IPS-15b (cell line): Measurements from ENCODE around the gene TRIM8.

Source experiments
- H3K27me3 ChIP-seq: one replicate; pipeline ENCODE4 v1.6.1; 2013; ENCODE audit warnings: low read length; ENCODE audit not compliant: control insufficient read depth, insufficient read depth
- H3K36me3 ChIP-seq: one replicate; pipeline ENCODE4 v1.6.1; 2013; ENCODE audit warnings: low read length; ENCODE audit not compliant: control insufficient read depth, insufficient read depth
- H3K4me1 ChIP-seq: one replicate; pipeline ENCODE4 v1.6.1; 2013; ENCODE audit warnings: mild to moderate bottlenecking, low read length; ENCODE audit not compliant: control insufficient read depth, insufficient read depth
- H3K4me3 ChIP-seq: one replicate; pipeline ENCODE4 v1.5.1; 2013; ENCODE audit warnings: low read depth, low read length
- H3K9ac ChIP-seq: one replicate; pipeline ENCODE4 v1.6.1; 2013; ENCODE audit warnings: low read depth, mild to moderate bottlenecking, low read length
- H3K9me3 ChIP-seq: one replicate; pipeline ENCODE4 v1.6.1; 2013; ENCODE audit warnings: mild to moderate bottlenecking, low read length; ENCODE audit not compliant: control insufficient read depth, insufficient read depth

TRIM8 gene

GRCh38 chr10:102617816-102618215 is 26.5 kb upstream of the TRIM8 start:
- Histone ChIP-seq H3K27me3 (no peaks in the 10 kb centered on the region), H3K9me3 (no peaks in the 10 kb centered on the region), H3K36me3 (no peaks in the 10 kb centered on the region), H3K4me1 (peaks cover 9% of the 10 kb centered on the region), H3K4me3 (no peak overlapping the region), H3K9ac (no peak overlapping the region)

GRCh38 chr10:102619281-102619981 is 24.8 kb upstream of the TRIM8 start:
- Histone ChIP-seq H3K36me3 (no peaks in the 10 kb centered on the region), H3K4me3 (no peak overlapping the region), H3K9me3 (no peaks in the 10 kb centered on the region), H3K9ac (no peak overlapping the region), H3K4me1 (peaks cover 9% of the 10 kb centered on the region), H3K27me3 (no peaks in the 10 kb centered on the region)

GRCh38 chr10:102620138-102620590 is 24.1 kb upstream of the TRIM8 start:
- Histone ChIP-seq H3K4me1 (peaks cover 6% of the 10 kb centered on the region), H3K9ac (no peak overlapping the region), H3K27me3 (no peaks in the 10 kb centered on the region), H3K36me3 (no peaks in the 10 kb centered on the region), H3K4me3 (no peak overlapping the region), H3K9me3 (no peaks in the 10 kb centered on the region)

GRCh38 chr10:102620591-102621442 is 23.5 kb upstream of the TRIM8 start:
- H3K9ac ChIP-seq, result no peak overlapping the region
- H3K4me3 ChIP-seq, result no peak overlapping the region
- no peaks in the 10 kb centered on the region for H3K9me3 ChIP-seq
- H3K36me3 ChIP-seq, result no peaks in the 10 kb centered on the region
- peaks cover 6% of the 10 kb centered on the region for H3K4me1 ChIP-seq
- no peaks in the 10 kb centered on the region for H3K27me3 ChIP-seq

GRCh38 chr10:102621443-102622325 is 22.6 kb upstream of the TRIM8 start:
- Histone ChIP-seq H3K36me3 (no peaks in the 10 kb centered on the region), H3K9me3 (no peaks in the 10 kb centered on the region), H3K4me1 (peaks cover 6% of the 10 kb centered on the region), H3K4me3 (no peak overlapping the region), H3K9ac (no peak overlapping the region), H3K27me3 (no peaks in the 10 kb centered on the region)

- H3K9me3 ChIP-seq, result no peaks in the 10 kb centered on the region
- H3K4me1 ChIP-seq, result peaks cover 17% of the 10 kb centered on the region
- no peak overlapping the region for H3K4me3 ChIP-seq
- H3K27me3 ChIP-seq, result no peaks in the 10 kb centered on the region
- H3K36me3 ChIP-seq, result no peaks in the 10 kb centered on the region
- H3K9ac ChIP-seq, result no peak overlapping the region
Observed at GRCh38 chr10:102624094-102624493, 20.2 kb upstream of the TRIM8 start.

GRCh38 chr10:102624751-102625645 is 19.3 kb upstream of the TRIM8 start:
- peaks cover 23% of the 10 kb centered on the region for H3K4me1 ChIP-seq
- H3K9ac ChIP-seq, result no peak overlapping the region
- H3K4me3 ChIP-seq, result no peak overlapping the region

GRCh38 chr10:102626026-102626685 is 18.1 kb upstream of the TRIM8 start:
- Histone ChIP-seq H3K4me3 (no peak overlapping the region), H3K9me3 (no peaks in the 10 kb centered on the region), H3K36me3 (no peaks in the 10 kb centered on the region), H3K4me1 (peaks cover 33% of the 10 kb centered on the region), H3K27me3 (no peaks in the 10 kb centered on the region), H3K9ac (no peak overlapping the region)

More at GRCh38 chr10:102624751-102625645, 19.3 kb upstream of the TRIM8 start:
- Histone ChIP-seq H3K9me3 (no peaks in the 10 kb centered on the region), H3K36me3 (no peaks in the 10 kb centered on the region), H3K27me3 (no peaks in the 10 kb centered on the region)

GRCh38 chr10:102627291-102627735 is 17.0 kb upstream of the TRIM8 start:
- Histone ChIP-seq H3K4me3 (no peak overlapping the region), H3K9me3 (no peaks in the 10 kb centered on the region), H3K9ac (peak overlapping the region; percentile 76), H3K27me3 (no peaks in the 10 kb centered on the region), H3K36me3 (no peaks in the 10 kb centered on the region), H3K4me1 (peaks cover 33% of the 10 kb centered on the region)

- H3K27me3 ChIP-seq, result no peaks in the 10 kb centered on the region
- no peaks in the 10 kb centered on the region for H3K9me3 ChIP-seq
- no peaks in the 10 kb centered on the region for H3K36me3 ChIP-seq
- peaks cover 33% of the 10 kb centered on the region for H3K4me1 ChIP-seq
- H3K4me3 ChIP-seq, result no peak overlapping the region
- peak overlapping the region; percentile 76 for H3K9ac ChIP-seq
Observed at GRCh38 chr10:102627736-102628293, 16.5 kb upstream of the TRIM8 start.
